GM18873 (cell line): ENCODE results near the gene OPTN.
"Not testable (repeated sequence)": the region's sequence is repeated elsewhere in the genome, so short reads cannot be mapped to it uniquely, and the experiment has no call there.

Experiments
- ATAC-seq: cut with Tn5 transposase; IDR thresholded peaks from one replicate; pipeline ENCODE4 v1.9.1; 2021; ENCODE audit warnings: mild to moderate bottlenecking, moderate library complexity, moderate number of reproducible peaks; ENCODE audit not compliant: unreplicated experiment, low FRiP score

Gene OPTN

DNA sequence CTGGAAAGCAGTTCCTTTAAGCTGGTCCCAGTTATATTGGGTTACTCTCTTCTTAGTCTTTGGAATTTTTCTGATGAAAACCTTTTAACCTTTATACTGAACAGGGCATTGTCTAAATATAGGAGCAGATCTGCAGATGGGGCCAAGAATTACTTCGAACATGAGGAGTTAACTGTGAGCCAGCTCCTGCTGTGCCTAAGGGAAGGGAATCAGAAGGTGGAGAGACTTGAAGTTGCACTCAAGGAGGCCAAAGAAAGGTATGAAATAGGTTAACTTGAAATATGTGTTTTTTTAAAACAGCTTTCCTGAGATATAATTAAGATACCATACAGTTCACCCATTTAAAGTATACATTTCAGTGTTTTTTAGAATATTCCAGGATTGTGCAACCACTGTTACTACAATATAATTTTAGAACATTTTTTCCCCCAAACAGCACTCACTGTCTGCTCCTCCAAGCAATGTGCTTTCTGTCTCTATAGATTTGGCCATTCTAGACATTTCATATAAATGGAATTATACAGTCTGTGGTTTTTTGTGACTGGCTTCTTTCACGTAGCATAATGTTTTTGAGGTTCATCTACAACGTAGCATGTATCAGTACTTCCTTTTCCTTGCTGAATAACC lies 18.9 kb downstream of the OPTN start:
- no peak for ATAC-seq

DNA sequence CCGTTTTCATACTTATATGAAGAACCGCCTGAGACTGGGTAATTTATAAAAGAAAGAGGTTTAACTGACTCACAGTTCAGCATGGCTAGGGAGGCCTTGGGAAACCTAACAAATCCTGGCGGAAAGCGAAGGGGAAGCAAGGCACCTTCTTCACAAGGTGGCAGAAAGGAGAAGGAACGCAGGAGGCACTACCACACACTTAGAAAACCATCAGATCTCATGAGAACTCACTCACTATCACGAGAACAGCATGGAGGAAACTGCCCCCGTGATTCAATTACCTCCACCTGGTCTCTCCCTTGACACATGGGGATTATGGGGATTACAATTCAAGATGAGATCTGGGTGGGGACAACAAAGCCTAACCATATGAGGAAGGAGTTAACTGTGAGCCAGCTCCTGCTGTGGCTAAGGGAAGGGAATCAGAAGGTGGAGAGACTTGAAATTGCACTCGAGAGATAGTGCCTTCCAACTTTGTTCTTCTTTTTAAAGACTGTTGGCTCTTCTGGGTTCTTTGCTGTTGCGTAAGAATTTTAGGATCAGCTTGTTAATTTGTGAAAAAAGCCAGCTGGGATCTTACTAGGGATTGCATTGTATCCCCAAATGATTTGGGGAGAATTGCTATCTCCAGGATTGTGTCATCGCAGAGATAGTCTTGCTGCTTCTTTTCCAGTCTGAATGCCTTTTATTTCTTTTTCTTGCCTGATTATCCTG lies 21.0 kb downstream of the OPTN start:
- ATAC-seq: no peak

DNA sequence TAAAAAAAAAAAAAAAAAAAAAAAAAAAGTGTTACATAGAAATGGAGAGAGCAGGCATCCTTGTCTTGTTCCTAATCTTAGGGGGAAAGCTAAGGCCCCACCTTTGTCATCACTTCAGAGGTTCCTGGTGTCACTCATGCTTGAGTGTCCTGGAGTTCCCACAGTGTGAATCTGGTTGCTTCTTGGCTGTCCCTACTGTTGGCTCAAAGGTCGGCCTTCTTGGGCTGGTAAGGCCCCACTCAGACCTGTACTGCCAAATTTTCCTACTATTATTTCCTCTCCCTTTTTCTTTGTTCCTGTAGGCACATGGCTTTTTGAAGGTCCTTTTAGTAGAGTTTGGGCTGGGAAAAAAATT lies 21.5 kb downstream of the OPTN start:
- no peak for ATAC-seq

DNA sequence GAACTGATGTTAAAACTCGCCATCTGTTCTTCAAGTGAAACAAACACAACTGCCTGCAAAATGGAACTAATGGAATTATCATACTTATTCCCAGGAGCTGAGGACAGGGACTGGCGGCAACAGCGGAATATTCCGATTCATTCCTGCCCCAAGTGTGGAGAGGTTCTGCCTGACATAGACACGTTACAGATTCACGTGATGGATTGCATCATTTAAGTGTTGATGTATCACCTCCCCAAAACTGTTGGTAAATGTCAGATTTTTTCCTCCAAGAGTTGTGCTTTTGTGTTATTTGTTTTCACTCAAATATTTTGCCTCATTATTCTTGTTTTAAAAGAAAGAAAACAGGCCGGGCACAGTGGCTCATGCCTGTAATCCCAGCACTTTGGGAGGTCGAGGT lies 36.7 kb downstream of the OPTN start:
- ATAC-seq: no peak

DNA sequence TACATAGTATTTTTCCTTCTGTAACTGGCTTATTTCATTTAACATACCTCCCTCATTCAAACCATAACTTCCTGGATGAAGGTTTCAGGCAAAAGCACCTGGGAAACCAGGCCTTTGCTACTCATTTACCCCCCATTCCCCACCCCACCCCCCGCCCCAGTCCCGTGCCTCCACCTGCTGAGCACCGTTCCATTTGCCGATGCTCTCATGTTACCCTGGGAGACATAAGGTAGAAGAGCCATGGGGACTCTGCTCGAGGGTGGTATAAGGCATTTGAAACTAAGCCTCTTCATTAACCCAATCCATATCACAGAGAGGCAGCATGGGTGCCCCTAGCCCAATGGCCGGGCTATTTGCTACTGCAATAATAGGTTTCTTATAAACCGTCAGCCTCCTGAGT lies 39.2 kb downstream of the OPTN start:
- ATAC-seq: no peak

DNA sequence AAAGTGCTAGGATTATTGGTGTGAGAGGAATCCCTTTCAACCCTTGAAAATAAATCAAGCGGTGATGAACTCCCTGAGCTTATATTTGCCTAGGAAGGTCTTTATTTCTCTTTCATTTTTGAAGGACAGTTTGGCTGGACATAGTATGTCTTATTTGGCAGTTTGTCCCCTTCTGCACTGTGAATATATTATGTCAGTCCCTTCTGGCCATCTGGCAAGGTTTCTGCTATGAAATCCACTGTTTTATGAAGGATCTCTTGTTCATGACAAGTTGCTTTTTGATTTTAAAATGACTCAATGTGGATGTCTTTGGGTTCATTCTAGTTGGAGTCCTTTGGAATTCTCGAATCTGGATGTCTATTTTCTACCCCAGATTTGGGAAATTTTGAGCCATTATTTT lies 39.7 kb downstream of the OPTN start:
- ATAC-seq: no peak

DNA sequence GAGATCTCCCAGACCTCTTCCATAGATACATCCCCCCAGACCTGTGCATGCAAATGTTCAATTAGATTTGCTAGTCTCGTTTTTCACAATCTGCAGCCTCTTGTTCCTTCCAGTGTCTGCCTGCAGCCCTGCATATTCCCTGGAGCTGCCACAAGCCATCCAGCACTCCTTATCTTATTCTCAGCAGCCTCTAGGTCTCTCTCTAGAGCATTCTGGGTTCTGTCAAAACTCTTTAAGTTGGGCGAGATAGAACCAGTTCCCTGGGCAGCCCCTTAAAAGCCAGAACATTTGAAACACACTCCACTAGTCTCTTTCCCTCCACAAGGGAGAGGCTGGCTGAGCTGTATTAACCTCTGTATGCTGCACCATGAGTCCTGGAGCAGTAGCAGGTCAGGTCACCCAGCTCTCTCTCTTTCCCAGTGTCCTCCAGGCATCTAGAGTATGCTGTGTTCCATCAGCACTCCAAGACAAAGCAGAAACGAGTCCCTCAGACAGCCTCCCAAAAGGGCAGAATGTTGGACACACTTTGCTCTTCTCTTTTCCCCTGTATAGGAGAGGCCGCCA lies 40.7 kb downstream of the OPTN start:
- no peak for ATAC-seq

DNA sequence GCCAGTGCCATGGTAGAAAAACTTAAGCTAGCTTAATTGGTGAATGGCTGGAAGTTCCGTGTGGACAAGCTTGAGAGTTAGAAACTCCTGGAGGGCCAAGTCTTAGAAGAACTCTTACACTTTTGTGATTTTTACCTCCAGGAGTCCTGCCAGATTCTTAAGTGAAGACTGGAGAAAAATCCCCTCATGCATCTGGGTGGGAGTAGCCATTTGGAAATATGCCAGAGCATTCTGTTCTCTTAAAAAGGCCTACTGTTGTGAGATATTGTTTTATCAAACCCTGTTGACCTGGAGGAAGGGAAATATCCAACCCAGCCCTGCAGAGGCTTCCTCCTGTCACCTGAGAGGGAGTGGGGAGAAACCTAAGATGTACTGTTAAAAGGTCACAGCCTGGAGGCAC lies 43.8 kb downstream of the OPTN start:
- no peak for ATAC-seq

DNA sequence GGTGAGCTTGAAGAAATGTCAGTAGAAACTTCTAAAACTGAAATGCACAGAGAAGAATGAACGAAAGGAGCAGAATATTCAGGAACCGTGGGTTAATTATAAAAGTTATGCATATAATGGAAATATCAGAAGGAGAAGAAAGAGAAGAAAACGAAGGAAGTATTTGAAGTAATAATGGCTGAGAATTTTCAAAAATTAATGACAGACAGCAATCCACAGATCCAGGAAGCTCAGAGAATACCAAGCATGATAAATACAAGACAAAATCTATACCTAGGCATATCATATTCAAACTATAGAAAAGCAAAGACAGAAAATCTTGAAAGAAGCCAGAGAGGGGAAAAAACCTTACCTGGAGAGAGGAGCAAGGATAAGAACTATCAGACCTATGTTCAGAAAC lies 44.9 kb downstream of the OPTN start:
- no peak for ATAC-seq

DNA sequence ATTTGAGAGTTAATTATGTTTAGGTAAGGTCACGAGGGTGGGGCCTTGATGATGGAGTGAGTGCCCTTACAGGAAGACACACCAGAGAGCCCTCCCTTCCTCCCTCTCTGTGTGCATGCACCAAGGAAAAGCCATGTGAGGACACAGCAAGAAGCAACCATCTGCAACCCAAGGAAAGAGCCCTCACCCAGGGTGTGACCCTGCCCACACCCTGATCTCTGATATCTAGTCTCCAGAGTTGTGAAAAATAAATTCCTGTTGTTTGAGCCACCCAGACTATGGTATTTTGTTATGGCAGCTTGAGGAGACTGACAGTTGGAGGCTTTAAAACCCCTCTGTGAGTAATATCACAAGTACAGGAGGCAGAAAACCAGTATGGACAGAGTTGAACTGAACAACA lies 46.4 kb downstream of the OPTN start:
- ATAC-seq: no peak

DNA sequence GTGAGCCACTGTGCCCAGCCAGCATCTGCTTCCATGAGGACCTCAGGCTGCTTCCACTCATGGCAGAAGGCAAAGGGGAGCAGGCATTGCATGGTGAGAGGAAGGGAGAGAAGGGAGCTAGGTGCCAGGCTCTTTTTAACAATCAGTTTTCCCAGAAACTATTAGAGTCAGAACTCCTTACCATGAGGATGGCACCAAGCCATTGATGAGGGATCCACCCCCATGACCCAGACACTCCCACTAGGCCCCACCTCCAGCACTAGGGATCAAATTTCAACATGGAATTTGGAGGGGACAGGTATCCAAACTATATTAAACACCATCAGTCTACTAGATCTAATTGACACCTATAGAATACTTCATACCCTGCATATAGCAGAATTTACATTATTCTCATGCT lies 47.2 kb downstream of the OPTN start:
- ATAC-seq: no peak

DNA sequence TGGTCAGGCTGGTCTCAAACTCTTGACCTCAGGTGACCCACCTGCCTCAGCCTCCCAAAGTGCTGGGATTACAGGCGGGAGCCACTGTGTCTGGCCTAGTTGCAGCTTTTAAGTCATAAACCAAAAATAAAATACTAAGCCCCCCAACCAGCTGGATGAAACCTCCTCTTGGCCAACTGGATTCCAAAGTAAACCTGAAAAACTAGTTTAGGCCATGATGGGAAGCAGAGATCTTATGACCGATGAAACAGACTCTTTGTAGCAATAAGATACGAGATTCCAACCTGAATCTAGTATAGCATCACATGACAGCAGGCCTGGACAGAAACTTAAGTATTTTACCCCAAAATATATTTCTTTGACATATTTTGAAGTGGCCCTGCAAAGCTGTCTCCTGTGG lies 52.3 kb downstream of the OPTN start:
- no peak for ATAC-seq

DNA sequence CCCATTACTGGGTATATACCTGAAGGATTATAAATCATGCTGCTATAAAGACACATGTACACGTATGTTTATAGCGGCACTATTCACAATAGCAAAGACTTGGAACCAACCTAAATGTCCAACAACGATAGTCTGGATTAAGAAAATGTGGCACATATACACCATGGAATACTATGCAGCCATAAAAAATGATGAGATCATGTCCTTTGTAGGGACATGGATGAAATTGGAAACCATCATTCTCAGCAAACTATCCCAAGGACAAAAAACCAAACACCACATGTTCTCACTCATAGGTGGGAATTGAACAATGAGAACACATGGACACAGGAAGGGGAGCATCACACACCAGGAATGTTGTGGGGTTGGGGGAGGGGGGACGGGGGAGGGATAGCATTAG lies 55.9 kb downstream of the OPTN start:
- not testable (repeated sequence) for ATAC-seq

DNA sequence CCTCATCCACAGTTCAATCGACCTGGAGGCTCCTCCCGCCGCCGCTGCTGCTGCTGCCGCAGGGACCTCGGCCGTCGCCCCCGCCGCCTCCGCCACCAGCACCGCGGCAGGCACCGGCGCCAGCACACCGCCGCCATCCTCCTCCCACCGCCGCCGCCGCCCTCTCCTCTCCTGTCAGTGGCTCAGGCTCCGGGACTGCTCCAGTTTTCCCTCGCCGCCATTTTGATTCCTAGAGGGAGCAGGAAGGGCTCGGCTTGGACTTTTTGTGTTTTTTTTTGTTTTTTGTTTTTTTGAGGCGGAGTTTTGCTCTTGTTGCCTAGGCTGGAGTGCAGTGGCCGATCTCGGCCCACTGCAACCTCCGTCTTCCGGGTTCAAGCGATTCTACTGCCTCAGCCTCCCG lies 58.4 kb downstream of the OPTN start:
- ATAC-seq: no peak

DNA sequence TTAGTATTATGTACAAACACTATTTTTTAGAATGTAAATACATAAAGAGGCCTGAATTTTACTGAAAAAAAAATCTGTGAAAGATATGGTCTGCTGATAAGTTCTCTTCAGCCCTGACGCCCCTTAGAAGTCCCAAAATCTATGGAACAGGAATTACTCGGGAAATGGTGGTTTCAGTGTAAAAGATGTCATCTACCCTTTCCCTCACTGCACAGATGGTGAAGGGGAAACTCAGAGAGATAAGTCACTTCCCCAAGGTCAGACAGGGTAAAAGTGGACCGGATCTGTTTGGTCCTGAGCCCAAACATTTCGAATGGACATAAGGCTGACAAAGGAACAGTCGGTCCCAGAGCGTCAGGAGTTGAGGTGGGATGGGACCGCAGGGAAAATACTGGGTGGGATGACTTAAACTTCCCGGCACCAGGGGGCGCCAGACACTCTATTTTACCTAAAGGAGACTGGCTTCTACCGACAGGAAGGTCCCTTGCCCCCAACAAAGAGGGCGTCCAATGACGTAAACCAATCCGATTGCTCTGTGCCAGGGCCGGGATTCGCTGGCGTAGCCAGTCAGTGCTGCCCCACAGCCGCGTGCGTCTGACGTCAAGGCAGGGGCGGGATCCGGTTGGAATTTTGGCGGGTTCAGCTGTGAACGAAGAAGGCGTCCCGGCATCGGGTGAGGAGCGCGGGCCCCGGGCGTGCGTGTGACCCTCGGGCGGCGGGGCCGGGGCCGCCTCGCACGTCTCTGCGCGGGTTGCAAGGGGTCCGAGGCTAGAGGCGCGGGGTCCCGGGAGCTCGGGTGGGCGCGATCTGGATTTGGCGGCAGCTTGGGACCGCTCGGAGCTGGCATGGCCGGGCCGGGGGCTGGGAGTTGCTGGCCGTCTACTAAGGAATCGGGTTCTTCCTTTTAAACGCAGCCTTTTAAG lies 61.2 kb downstream of the OPTN start, which contains the start of gene MCM10:
TSS of gene MCM10 (plus strand) at position 625 of the 923 bp plus-strand sequence. CDS start 2,645 bp downstream, outside the sequence.
- ATAC-seq: peak; percentile 99

DNA sequence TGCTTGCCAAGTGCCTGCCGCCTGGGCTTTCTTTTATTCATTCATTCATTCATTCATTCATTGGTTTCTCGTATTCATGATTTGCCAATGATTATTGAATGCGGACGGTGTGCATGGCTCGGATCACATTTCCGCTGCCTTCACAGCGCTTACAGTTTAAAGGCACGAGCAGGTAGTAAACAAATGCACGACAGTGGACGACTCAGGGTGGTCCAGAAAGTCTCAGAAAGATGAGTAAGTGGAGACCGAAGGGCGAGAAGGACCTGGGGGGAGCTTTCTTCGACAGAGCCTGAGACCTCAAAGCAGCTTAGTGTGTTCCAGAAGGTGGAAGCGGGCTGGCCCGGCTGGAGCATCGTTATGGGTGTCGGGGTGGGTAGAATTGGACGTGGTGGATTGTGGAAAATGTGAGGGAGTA lies 61.9 kb downstream of the OPTN start:
- no peak for ATAC-seq

DNA sequence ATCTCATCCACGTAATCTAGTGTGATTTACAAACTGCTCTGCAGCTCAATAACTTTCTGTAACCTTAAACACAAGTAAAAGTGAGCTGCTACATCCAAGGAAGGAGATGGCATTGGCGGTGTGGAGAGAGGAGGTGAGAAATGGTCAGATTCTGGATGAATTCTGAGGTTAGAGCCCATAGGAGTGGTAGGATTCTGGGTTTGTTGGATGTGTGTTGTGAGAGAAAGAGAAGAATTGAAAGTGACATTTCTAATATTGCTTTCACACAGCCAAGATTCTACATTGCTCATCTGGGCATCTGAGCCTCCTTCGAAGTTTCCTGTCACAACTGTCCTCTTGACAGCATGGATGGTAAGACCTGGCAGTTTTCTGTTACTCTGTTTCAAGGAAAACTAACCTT lies 63.9 kb downstream of the OPTN start:
- ATAC-seq: no peak

DNA sequence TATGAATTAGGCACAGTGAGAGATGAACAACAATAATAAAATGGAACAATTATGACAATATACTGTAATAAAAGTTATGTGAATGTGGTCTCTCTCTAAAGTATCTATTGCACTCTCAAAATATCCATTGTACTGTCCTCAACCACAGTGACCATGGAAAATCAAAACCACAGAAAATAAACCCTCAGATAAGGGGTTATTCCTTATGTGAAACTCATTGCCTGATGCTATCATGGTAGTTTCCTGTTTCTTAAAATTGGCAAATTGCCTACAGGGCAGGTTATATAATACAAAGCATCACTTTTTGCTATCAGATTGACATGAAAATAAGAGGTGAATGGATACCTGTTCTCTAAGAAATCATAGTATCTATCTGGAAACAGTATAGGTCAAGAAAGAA lies 65.2 kb downstream of the OPTN start:
- no peak for ATAC-seq

DNA sequence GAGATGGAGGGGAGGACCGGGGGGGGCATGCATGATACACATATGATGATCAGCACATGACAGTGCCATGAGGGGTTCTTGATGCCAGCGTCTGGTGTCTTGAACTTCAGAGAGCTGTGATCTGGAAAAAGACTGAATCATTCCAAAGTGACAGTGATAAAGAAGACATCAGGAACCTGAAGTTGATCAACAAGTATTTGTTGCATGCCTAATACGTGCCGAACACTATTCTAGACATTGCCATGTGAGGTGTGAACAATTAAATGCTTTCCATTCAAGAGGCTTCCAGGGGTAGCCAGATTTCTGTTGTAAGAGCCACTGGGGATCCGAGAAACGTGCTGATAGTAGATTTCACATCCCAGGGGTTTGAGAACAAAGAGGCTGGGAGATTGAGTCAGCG lies 67.6 kb downstream of the OPTN start:
- ATAC-seq: no peak

DNA sequence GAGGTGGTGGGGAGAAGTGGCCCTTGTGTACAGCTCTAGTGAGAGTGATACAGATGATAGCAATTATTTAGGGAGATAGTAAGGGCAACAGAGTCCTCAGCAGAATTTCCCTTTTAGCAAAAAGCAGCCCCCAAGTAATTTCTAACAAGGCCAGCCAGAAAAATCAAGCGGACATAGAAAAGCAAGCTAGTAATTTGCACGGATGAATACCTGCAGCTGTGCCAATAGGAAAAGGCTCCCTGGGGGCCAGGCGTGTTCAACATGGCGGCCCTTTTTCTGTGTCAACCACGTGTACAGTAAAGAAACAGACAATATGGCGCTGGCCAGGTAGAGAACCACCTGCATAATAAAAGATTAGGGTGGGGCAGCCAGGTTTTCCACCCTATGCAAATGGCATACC lies 68.8 kb downstream of the OPTN start:
- ATAC-seq: no peak

DNA sequence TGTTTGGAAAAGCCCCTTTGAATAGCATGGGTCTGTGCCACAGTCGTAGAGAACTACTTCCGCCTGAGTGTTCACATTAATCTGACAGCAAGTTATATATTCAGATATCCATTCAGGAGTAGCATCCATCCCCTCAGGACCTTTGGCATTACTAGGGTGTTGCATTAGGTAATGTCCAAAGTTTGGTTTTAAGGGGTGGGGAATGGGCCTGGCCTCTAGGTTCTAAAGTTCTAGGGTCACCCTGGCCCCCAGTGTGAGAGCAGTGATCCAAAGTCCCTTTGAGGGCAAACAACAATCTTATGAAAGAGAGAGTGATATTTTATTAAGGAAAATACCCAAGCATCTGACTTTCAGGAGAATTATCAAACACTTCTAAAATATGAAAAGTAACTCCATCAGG lies 73.7 kb downstream of the OPTN start:
- no peak for ATAC-seq
